ENCODE results near the gene PHRF1. TPM values are rescaled to one million over a fixed set of nuclear protein-coding genes. Genes with fewer than 3 reads are reported as not detected.

Gene PHRF1
- total RNA-seq, 2 donors from 2014 or later: 20.8 to 55.2 TPM

DNA sequence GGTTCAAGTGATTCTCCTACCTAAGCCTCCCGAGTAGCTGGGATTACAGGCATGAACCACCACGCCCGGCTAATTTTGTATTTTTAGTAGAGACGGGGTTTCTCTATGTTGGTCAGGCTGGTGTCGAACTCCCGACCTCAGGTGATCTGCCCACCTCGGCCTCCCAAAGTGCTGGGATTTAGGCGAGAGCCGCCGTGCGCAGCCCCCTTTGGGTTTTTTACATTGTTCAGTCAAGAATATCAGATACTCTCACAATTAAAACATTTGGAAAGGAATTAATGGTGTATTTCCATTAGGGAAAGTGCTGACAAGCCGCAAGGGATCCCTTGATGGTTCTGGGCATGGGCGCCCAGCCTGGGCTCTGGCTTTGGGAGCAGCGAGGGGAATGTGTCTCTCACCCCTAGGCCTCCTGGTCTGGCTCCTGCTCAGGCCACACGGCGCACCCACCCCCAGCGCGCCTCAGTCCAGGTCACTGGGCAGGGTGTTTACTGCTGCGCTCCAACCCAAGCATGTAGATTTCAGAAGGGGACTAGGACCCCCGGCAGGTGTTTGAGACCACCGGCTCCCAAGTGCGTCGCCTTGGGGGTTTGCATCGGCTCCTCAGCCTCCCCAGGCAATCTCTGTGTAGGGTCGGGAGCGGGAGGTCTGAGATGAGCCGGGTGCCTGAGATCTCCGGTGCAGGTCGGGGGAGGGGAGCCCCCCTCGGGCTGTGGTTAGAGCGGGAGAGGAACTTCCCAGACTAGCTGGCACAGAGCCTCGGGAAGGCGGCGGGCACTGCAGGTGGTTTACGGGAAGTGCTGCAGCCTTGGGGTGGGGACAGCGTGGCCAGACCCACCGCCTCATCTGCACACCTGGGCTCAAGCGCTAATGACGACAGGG, 40.3 kb downstream of the PHRF1 start:
- Histone ChIP-seq H3K27ac (peak overlapping the region in 1 of 2 donors; percentile 91), H3K36me3 (no peaks in the 10 kb centered on the region), H3K9me3 (no peaks in the 10 kb centered on the region), H3K4me1 (replicated peaks) (peaks cover 15% of the 10 kb centered on the region), H3K27me3 (replicated peaks; ENCODE audit: insufficient read depth) (no peaks in the 10 kb centered on the region), H3K4me3 (peak overlapping the region in 1 of 2 donors; percentile 63)
- TF ChIP-seq, protein P1, sequence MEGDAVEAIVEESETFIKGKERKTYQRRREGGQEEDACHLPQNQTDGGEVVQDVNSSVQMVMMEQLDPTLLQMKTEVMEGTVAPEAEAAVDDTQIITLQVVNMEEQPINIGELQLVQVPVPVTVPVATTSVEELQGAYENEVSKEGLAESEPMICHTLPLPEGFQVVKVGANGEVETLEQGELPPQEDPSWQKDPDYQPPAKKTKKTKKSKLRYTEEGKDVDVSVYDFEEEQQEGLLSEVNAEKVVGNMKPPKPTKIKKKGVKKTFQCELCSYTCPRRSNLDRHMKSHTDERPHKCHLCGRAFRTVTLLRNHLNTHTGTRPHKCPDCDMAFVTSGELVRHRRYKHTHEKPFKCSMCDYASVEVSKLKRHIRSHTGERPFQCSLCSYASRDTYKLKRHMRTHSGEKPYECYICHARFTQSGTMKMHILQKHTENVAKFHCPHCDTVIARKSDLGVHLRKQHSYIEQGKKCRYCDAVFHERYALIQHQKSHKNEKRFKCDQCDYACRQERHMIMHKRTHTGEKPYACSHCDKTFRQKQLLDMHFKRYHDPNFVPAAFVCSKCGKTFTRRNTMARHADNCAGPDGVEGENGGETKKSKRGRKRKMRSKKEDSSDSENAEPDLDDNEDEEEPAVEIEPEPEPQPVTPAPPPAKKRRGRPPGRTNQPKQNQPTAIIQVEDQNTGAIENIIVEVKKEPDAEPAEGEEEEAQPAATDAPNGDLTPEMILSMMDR (IDR thresholded peaks at IDR 0.05): no peak
- TF ChIP-seq POLR2AphosphoS5 (IDR thresholded peaks at IDR 0.05): no peak
- TF ChIP-seq POLR2A (IDR thresholded peaks at IDR 0.05): no peak
- 88% methylated on average over 39 of the region's 39 CpGs for WGBS
- intact Hi-C loops (cut with DNase I): no loop called here
- DNase-seq (ENCODE audit: low spot score): no peak

GRCh38 chr11:617199-617911, 41.1 kb downstream of the PHRF1 start:
- intact Hi-C loops (cut with DNase I): no loop called here
- H3K4me3 ChIP-seq: no peak overlapping the region
- H3K4me1 ChIP-seq (replicated peaks): peaks cover 15% of the 10 kb centered on the region
- no peak overlapping the region for H3K27ac ChIP-seq
- TF ChIP-seq POLR2A (IDR thresholded peaks at IDR 0.05): no peak
- no peak for TF ChIP-seq POLR2AphosphoS5 (IDR thresholded peaks at IDR 0.05)
- TF ChIP-seq, protein P1 (IDR thresholded peaks at IDR 0.05): no peak
- WGBS: 94% methylated on average over 39 of the region's 57 CpGs
- H3K27me3 ChIP-seq (replicated peaks; ENCODE audit: insufficient read depth): no peaks in the 10 kb centered on the region
- no peaks in the 10 kb centered on the region for H3K9me3 ChIP-seq
- DNase-seq (ENCODE audit: low spot score): no peak
- no peaks in the 10 kb centered on the region for H3K36me3 ChIP-seq

DNA sequence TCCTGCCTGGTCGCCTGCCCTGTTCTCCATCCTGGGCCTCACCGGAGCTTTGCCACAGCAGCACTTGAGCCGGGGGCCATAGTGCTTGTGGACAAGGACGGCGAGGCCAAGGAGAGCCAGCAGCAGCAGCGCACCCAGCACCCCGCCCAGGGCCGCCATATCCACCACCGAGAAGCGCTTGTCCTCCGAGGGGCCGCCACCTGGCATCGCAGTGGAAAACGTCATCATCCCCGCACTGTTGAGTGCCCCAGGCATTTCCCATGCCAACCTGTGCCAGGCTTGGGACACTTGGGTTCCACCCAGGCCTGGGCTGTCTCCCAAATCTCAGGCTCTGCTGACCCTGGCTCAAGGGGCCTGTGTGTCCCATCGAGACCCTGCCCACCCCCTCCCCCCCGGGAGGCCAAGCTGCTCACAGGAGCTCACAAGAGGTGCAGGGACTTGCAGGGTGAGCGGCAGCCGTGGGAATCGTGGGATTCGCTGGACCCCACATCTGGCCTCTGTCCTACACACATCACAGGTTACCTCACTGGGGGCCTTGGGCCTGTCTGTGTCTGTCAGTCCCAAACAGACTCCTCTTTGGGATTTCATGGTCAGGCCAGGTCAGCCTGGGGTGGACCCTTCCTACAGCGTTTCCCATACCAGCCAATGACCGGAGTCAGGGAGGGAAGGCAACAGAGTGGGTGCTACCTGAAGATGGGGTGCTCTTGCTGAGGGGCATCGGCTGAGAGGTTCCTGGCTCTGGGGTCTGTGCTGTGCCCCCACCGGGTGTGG, 41.8 kb downstream of the PHRF1 start:
- Histone ChIP-seq H3K4me1 (replicated peaks) (peaks cover 15% of the 10 kb centered on the region), H3K9me3 (no peaks in the 10 kb centered on the region), H3K4me3 (no peak overlapping the region), H3K27ac (no peak overlapping the region), H3K27me3 (replicated peaks; ENCODE audit: insufficient read depth) (no peaks in the 10 kb centered on the region), H3K36me3 (no peaks in the 10 kb centered on the region)
- TF ChIP-seq, protein P1 (IDR thresholded peaks at IDR 0.05): no peak
- TF ChIP-seq POLR2A (IDR thresholded peaks at IDR 0.05): no peak
- intact Hi-C loops (cut with DNase I): no loop called here
- 95% methylated on average over 21 of the region's 25 CpGs for WGBS
- no peak for DNase-seq (ENCODE audit: low spot score)

DNA sequence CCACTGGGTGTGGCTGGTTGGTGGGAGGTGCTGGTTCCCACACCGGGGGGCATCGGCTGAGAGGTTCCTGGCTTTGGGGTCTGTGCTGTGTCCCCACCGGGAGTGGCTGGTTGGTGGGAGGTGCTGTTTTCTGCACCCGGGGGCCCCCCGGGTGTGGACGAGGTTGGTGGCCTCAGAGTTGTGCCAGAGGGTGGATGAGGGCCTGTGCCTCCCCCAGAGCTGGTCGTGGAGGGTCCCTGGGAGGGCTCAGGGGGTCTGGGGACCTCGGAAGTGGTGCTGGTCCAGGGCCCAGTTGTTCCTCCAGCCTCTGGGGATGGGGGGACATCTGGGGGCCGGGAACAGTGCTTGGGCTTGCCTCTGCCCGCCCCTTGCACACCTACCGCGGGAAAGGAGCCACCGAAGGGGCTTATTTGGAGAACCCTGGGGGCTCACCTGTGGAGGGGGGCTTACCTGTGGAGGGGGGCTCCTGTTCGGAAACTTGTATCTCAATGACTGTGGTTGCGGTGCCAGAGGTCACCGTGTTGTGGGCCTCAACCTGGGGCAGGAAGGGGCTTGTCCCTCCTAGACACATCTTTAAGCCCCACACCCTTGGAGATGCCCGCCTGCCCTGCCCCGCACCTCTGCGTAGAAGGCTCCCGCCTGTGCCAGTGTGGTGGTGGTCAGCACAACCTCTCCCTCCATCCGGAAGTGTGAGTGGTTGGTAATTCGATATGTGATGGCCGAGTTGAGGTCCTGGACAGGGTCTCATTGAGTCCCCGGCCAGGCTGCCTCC, 42.8 kb downstream of the PHRF1 start:
- no peaks in the 10 kb centered on the region for H3K36me3 ChIP-seq
- no peak for DNase-seq (ENCODE audit: low spot score)
- peaks cover 11% of the 10 kb centered on the region for H3K4me1 ChIP-seq (replicated peaks)
- 91% methylated on average over 24 of the region's 24 CpGs for WGBS
- H3K9me3 ChIP-seq: no peaks in the 10 kb centered on the region
- H3K4me3 ChIP-seq: no peak overlapping the region
- H3K27ac ChIP-seq: no peak overlapping the region
- intact Hi-C loops (cut with DNase I): no loop called here
- no peaks in the 10 kb centered on the region for H3K27me3 ChIP-seq (replicated peaks; ENCODE audit: insufficient read depth)
- TF ChIP-seq, protein P1 (IDR thresholded peaks at IDR 0.05): no peak
- TF ChIP-seq POLR2A (IDR thresholded peaks at IDR 0.05) (no peak), POLR2AphosphoS5 (IDR thresholded peaks at IDR 0.05) (no peak)

Data from prostate gland (tissue), 2 donors.